ENCODE measurements around the gene CIRBP. TPM values are rescaled to one million over a fixed set of nuclear protein-coding genes. Genes with fewer than 3 reads are reported as not detected.
A peak's percentile ranks its signal among the peaks of the same experiment; 100 is the strongest.

CIRBP gene
- total and polyA plus RNA-seq, 2 of the 13 experiments (the other 11 are each of a cell fraction or from before 2014, with no cell fraction given): 133 to 140 TPM

DNA sequence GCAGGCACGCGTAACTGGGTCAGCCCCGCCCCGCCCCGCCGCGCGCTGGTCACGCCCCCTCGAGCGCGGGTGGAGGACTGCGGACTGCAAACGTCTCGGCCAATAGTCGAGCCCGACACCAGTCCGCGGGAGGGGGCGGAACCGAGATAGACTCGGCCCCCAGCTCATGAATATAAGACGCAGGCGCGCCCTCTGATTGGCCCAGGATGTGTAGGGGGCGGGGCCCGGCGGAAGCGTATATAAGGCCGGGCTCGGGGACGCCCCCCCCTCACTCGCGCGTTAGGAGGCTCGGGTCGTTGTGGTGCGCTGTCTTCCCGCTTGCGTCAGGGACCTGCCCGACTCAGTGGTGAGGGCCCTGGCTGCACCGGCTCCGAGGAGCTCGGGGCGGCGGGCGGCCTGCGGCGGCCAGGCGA is at the start of gene CIRBP (continued):
- TF ChIP-seq, protein P1, sequence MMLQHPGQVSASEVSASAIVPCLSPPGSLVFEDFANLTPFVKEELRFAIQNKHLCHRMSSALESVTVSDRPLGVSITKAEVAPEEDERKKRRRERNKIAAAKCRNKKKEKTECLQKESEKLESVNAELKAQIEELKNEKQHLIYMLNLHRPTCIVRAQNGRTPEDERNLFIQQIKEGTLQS (CRISPR knock-in tag; IDR thresholded peaks at IDR 0.05): 0 out of 2 replicates have a peak, but pooled peaks have one; percentile 30
- TF ChIP-seq, protein P2, sequence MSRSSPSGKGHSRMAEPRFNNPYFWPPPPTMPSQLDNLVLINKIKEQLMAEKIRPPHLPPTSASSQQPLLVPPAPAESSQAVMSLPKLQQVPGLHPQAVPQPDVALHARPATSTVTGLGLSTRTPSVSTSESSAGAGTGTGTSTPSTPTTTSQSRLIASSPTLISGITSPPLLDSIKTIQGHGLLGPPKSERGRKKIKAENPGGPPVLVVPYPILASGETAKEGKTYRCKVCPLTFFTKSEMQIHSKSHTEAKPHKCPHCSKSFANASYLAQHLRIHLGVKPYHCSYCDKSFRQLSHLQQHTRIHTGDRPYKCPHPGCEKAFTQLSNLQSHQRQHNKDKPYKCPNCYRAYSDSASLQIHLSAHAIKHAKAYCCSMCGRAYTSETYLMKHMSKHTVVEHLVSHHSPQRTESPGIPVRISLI (CRISPR knock-in tag; IDR thresholded peaks at IDR 0.05; ENCODE audit: borderline replicate concordance): 0 out of 2 replicates have a peak, but pooled peaks have one; percentile 23
- TF ChIP-seq, protein P3, sequence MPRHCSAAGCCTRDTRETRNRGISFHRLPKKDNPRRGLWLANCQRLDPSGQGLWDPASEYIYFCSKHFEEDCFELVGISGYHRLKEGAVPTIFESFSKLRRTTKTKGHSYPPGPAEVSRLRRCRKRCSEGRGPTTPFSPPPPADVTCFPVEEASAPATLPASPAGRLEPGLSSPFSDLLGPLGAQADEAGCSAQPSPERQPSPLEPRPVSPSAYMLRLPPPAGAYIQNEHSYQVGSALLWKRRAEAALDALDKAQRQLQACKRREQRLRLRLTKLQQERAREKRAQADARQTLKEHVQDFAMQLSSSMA (CRISPR knock-in tag; IDR thresholded peaks at IDR 0.05): no peak
- no peak; the same call in 1 of the 2 replicates for TF ChIP-seq ZBTB42 (CRISPR knock-in tag; IDR thresholded peaks at IDR 0.05)
- TF ChIP-seq MZF1 (CRISPR knock-in tag; IDR thresholded peaks at IDR 0.05; ENCODE audit: borderline replicate concordance): no peak
- TF ChIP-seq ZNF552 (CRISPR knock-in tag; IDR thresholded peaks at IDR 0.05; ENCODE audit: borderline replicate concordance): no peak
- TF ChIP-seq, protein P4, sequence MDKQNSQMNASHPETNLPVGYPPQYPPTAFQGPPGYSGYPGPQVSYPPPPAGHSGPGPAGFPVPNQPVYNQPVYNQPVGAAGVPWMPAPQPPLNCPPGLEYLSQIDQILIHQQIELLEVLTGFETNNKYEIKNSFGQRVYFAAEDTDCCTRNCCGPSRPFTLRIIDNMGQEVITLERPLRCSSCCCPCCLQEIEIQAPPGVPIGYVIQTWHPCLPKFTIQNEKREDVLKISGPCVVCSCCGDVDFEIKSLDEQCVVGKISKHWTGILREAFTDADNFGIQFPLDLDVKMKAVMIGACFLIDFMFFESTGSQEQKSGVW (CRISPR knock-in tag; IDR thresholded peaks at IDR 0.05; ENCODE audit: borderline replicate concordance): no peak
- TF ChIP-seq MIER3 (CRISPR knock-in tag; IDR thresholded peaks at IDR 0.05; ENCODE audit: borderline replicate concordance): no peak
- peak; percentile 80 for TF ChIP-seq AGO1 (IDR thresholded peaks at IDR 0.05; ENCODE audit: low read depth, low read length, poor library complexity, severe bottlenecking)
- TF ChIP-seq ZNF839 (CRISPR knock-in tag; IDR thresholded peaks at IDR 0.05; ENCODE audit: borderline replicate concordance): no peak
- no peak for TF ChIP-seq ATF1 (CRISPR knock-in tag; IDR thresholded peaks at IDR 0.05)
- TF ChIP-seq ZNF180 (CRISPR knock-in tag; IDR thresholded peaks at IDR 0.05; ENCODE audit: borderline replicate concordance, low read depth): no peak
- TF ChIP-seq RBM39 (IDR thresholded peaks at IDR 0.05; ENCODE audit: low read depth, low read length, poor library complexity, severe bottlenecking): peak; percentile 96
- no peak; the same call in 1 of the 2 replicates for TF ChIP-seq PAX8 (CRISPR knock-in tag; IDR thresholded peaks at IDR 0.05; ENCODE audit: borderline replicate concordance)
- TF ChIP-seq ZKSCAN8 (CRISPR knock-in tag; IDR thresholded peaks at IDR 0.05; ENCODE audit: borderline replicate concordance): no peak
- TF ChIP-seq, protein P5, sequence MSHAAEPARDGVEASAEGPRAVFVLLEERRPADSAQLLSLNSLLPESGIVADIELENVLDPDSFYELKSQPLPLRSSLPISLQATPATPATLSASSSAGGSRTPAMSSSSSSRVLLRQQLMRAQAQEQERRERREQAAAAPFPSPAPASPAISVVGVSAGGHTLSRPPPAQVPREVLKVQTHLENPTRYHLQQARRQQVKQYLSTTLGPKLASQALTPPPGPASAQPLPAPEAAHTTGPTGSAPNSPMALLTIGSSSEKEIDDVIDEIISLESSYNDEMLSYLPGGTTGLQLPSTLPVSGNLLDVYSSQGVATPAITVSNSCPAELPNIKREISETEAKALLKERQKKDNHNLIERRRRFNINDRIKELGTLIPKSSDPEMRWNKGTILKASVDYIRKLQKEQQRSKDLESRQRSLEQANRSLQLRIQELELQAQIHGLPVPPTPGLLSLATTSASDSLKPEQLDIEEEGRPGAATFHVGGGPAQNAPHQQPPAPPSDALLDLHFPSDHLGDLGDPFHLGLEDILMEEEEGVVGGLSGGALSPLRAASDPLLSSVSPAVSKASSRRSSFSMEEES (CRISPR knock-in tag; IDR thresholded peaks at IDR 0.05): peak; percentile 38; the same call in 1 of the 2 replicates
- TF ChIP-seq, protein P6, sequence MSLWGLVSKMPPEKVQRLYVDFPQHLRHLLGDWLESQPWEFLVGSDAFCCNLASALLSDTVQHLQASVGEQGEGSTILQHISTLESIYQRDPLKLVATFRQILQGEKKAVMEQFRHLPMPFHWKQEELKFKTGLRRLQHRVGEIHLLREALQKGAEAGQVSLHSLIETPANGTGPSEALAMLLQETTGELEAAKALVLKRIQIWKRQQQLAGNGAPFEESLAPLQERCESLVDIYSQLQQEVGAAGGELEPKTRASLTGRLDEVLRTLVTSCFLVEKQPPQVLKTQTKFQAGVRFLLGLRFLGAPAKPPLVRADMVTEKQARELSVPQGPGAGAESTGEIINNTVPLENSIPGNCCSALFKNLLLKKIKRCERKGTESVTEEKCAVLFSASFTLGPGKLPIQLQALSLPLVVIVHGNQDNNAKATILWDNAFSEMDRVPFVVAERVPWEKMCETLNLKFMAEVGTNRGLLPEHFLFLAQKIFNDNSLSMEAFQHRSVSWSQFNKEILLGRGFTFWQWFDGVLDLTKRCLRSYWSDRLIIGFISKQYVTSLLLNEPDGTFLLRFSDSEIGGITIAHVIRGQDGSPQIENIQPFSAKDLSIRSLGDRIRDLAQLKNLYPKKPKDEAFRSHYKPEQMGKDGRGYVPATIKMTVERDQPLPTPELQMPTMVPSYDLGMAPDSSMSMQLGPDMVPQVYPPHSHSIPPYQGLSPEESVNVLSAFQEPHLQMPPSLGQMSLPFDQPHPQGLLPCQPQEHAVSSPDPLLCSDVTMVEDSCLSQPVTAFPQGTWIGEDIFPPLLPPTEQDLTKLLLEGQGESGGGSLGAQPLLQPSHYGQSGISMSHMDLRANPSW (CRISPR knock-in tag; IDR thresholded peaks at IDR 0.05; ENCODE audit: borderline replicate concordance): no peak
- TF ChIP-seq, protein P7, sequence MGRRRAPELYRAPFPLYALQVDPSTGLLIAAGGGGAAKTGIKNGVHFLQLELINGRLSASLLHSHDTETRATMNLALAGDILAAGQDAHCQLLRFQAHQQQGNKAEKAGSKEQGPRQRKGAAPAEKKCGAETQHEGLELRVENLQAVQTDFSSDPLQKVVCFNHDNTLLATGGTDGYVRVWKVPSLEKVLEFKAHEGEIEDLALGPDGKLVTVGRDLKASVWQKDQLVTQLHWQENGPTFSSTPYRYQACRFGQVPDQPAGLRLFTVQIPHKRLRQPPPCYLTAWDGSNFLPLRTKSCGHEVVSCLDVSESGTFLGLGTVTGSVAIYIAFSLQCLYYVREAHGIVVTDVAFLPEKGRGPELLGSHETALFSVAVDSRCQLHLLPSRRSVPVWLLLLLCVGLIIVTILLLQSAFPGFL (CRISPR knock-in tag; IDR thresholded peaks at IDR 0.05): no peak
- TF ChIP-seq ZNF546 (CRISPR knock-in tag; conservative IDR thresholded peaks at IDR 0.05): peak; percentile 88; the same call in 1 of the 2 replicates
- peak; percentile 59; the same call in 1 of the 2 replicates for TF ChIP-seq MED13 (CRISPR knock-in tag; IDR thresholded peaks at IDR 0.05)

Data from HepG2 (cell line).